Hepatocyte (in vitro differentiated cells): ENCODE measurements around the gene CFD. TPM values are rescaled to one million over a fixed set of nuclear protein-coding genes. Genes with fewer than 3 reads are reported as not detected.

Source experiments
- DNase-seq: peaks from one replicate; pipeline ENCODE4 v3.0.0-alpha.2; 2016; ENCODE audit warnings: low spot score
- H2AFZ ChIP-seq: fragments of 200-600 bp; sonication (generic); 2 replicates; pipeline ENCODE4 v1.6.0; 2016; ENCODE audit warnings: antibody characterized with exemption, mild to moderate bottlenecking
- H3K27ac ChIP-seq: fragments of 200-600 bp; sonication (generic); 2 replicates; pipeline ENCODE4 v1.5.1; 2016; ENCODE audit warnings: mild to moderate bottlenecking
- H3K27me3 ChIP-seq: fragments of 200-600 bp; sonication (generic); 2 replicates; pipeline ENCODE4 v1.6.1; 2016
- H3K36me3 ChIP-seq: fragments of 200-600 bp; sonication (generic); replicated peaks from 2 replicates; pipeline ENCODE4 v1.5.1; 2016; ENCODE audit warnings: low read depth; ENCODE audit not compliant: insufficient read depth
- H3K4me1 ChIP-seq: fragments of 200-600 bp; sonication (generic); 2 replicates; pipeline ENCODE4 v1.5.1; 2016; ENCODE audit warnings: mild to moderate bottlenecking, moderate library complexity; ENCODE audit not compliant: insufficient read depth
- H3K4me2 ChIP-seq: fragments of 200-600 bp; sonication (generic); 2 replicates; pipeline ENCODE4 v1.6.0; 2016
- H3K4me3 ChIP-seq: fragments of 200-600 bp; sonication (generic); 2 replicates; pipeline ENCODE4 v1.5.1; 2016; ENCODE audit warnings: mild to moderate bottlenecking
- H3K79me2 ChIP-seq: fragments of 200-600 bp; sonication (generic); 2 replicates; pipeline ENCODE4 v1.6.0; 2017; ENCODE audit warnings: mild to moderate bottlenecking
- H3K9me2 ChIP-seq: fragments of 200-600 bp; sonication (generic); replicated peaks from 2 replicates; pipeline ENCODE4 v1.6.0; 2017; ENCODE audit warnings: mild to moderate bottlenecking; ENCODE audit not compliant: insufficient read depth
- H3K9me3 ChIP-seq: fragments of 200-600 bp; sonication (generic); 2 replicates; pipeline ENCODE4 v1.5.1; 2016; ENCODE audit warnings: low read depth, mild to moderate bottlenecking
- H4K20me1 ChIP-seq: fragments of 200-600 bp; sonication (generic); 2 replicates; pipeline ENCODE4 v1.6.0; 2016; ENCODE audit warnings: mild to moderate bottlenecking; ENCODE audit not compliant: insufficient read depth, poor library complexity, severe bottlenecking
- CTCF ChIP-seq: fragments of 200-600 bp; sonication (generic); IDR thresholded peaks from 2 replicates; pipeline ENCODE4 v1.5.1; 2016; ENCODE audit warnings: antibody characterized with exemption, mild to moderate bottlenecking; ENCODE audit not compliant: poor library complexity
- EZH2 ChIP-seq: fragments of 200-600 bp; sonication (generic); IDR thresholded peaks from 2 replicates; pipeline ENCODE4 v1.6.1; 2016; ENCODE audit warnings: antibody characterized with exemption, mild to moderate bottlenecking, borderline replicate concordance
- EZH2phosphoT487 ChIP-seq: fragments of 200-600 bp; sonication (generic); IDR thresholded peaks from one replicate; pipeline ENCODE4 v1.6.1; 2018; ENCODE audit warnings: antibody characterized with exemption, mild to moderate bottlenecking, low read depth, moderate library complexity; ENCODE audit not compliant: unreplicated experiment, severe bottlenecking
- WGBS: methylation state at CpG from one replicate; pipeline ENCODE4 v1.1.6; 2016; ENCODE audit warnings: low lambda C conversion rate; ENCODE audit errors: missing lambda C conversion rate; 5-methylcytosine and 5-hydroxymethylcytosine counted together
- polyA plus RNA-seq: library from polyadenylated mRNA; unstranded; fragments of >200 nt; fragmentation: Nextera tagmentation; extraction: Ambion mirVana; gene quantifications from 2 replicates; pipeline ENCODE4 v1.2.1, GENCODE V29; 2016
- total RNA-seq: library from RNA; depleted of rRNA; stranded (reverse); fragments of >200 nt; gene quantifications from 2 replicates; pipeline ENCODE4 v1.2.3, GENCODE V29; 2014

The CFD gene
- total and polyA plus RNA-seq, 2 experiments from 2014 or later = 3.3 to 8.2 TPM

DNA sequence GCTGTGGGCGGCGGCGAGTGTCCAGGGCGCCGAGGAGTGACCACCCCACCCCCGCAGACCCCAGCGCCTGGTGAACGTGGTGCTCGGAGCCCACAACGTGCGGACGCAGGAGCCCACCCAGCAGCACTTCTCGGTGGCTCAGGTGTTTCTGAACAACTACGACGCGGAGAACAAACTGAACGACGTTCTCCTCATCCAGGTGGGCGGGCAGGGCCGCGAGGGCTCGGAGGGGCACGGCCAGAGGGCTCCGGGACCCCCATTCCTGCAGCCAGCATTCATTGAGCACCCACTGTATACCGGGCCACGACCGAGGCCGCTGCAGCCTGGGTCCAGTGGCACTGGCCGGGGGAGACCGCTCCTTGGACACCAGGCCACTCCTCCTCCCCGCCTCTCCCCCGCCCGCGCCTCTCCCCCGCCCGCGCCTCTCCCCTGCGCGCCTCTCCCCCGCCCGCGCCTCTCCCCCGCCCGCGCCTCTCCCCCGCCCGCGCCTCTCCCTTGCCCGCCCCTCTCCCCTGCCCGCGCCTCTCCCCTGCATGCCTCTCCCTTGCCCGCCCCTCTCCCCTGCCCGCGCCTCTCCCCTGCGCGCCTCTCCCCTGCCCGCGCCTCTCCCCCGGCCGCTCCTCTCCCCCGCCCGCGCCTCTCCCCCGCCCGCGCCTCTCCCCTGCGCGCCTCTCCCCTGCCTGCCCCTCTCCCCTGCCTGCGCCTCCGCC, 15.5 kb upstream of the CFD start:
- H3K4me2 ChIP-seq = peak overlapping the region; percentile 82
- no peak for DNase-seq
- H3K36me3 ChIP-seq = no peaks in the 10 kb centered on the region
- H3K9me2 ChIP-seq = no peaks in the 10 kb centered on the region
- no peak overlapping the region for H3K4me3 ChIP-seq
- no peak for TF ChIP-seq CTCF
- TF ChIP-seq EZH2 = peak; percentile 7
- H3K4me1 ChIP-seq = peaks cover 10% of the 10 kb centered on the region
- WGBS = 44% methylated on average over 18 of the region's 70 CpGs
- H3K79me2 ChIP-seq = no peaks in the 10 kb centered on the region
- no peaks in the 10 kb centered on the region for H4K20me1 ChIP-seq
- no peaks in the 10 kb centered on the region for H3K9me3 ChIP-seq
- no peak overlapping the region for H2AFZ ChIP-seq
- H3K27me3 ChIP-seq = peaks cover 27% of the 10 kb centered on the region
- no peak overlapping the region for H3K27ac ChIP-seq

DNA sequence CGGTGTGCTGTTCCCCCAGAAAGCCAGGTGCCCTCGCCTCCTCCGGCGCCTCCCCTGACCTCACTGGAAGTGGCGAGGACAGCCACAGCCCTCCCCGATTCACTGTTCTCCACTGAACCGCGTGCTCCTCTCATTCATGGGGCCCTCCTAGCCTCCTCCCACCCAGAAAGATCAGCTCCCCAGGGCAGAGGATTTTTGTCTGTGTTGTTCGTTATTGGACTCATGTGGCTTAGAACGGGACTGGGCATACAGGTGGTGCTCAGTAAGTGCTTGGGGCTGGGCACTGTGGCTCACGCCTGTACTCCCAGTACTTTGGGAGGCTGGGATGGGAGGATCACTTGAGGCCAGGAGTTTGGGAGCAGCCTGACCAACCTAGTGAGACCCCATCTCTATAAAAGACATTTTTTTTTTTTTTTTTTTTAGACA, 14.9 kb upstream of the CFD start:
- no peaks in the 10 kb centered on the region for H3K36me3 ChIP-seq
- H3K9me3 ChIP-seq = no peaks in the 10 kb centered on the region
- H3K4me1 ChIP-seq = peaks cover 10% of the 10 kb centered on the region
- H3K27me3 ChIP-seq = peaks cover 27% of the 10 kb centered on the region
- H2AFZ ChIP-seq = no peak overlapping the region
- H3K4me3 ChIP-seq = no peak overlapping the region
- no peak overlapping the region for H3K27ac ChIP-seq
- no peak overlapping the region for H3K4me2 ChIP-seq
- no peaks in the 10 kb centered on the region for H3K9me2 ChIP-seq
- no peaks in the 10 kb centered on the region for H3K79me2 ChIP-seq
- TF ChIP-seq CTCF = no peak
- no peak for TF ChIP-seq EZH2
- TF ChIP-seq EZH2phosphoT487 = no peak
- no peak for DNase-seq
- 71% methylated on average over 11 of the region's 11 CpGs for WGBS
- H4K20me1 ChIP-seq = no peaks in the 10 kb centered on the region

DNA sequence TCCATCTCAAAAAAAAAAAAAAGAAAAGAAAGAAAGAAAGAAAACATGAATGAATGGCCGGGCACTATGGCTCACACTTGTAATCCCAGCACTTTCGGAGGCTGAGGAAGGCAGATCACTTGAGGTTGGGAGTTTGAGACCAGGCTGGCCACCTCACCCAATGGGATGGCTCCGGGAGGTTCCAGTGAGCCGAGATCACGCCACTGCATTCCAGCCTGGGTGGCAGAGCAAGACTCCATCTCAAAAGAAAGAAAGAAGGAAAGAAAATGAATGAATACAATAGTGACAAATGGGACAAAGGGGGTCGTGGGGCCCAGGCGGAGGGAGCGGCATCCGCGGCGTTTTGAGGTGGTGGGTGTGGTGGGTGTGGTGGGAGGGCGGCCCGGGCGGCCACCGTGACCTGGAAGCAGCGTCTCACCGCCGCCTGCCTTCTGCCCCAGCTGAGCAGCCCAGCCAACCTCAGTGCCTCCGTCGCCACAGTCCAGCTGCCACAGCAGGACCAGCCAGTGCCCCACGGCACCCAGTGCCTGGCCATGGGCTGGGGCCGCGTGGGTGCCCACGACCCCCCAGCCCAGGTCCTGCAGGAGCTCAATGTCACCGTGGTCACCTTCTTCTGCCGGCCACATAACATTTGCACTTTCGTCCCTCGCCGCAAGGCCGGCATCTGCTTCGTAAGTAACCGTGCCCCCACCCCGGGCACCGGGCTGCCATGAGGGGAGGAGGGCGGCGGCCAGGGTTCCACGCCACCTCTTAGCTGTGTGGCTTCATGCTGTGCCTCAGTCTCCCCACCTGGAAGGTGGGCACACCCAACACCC, 13.6 kb upstream of the CFD start:
- no peak overlapping the region for H3K4me2 ChIP-seq
- H3K9me3 ChIP-seq = no peaks in the 10 kb centered on the region
- TF ChIP-seq CTCF = no peak
- no peak for TF ChIP-seq EZH2phosphoT487
- TF ChIP-seq EZH2 = no peak
- DNase-seq = no peak
- 90% methylated on average over 18 of the region's 37 CpGs for WGBS
- H3K27me3 ChIP-seq = peaks cover 27% of the 10 kb centered on the region
- no peaks in the 10 kb centered on the region for H3K36me3 ChIP-seq
- no peak overlapping the region for H3K27ac ChIP-seq
- no peak overlapping the region for H2AFZ ChIP-seq
- peaks cover 10% of the 10 kb centered on the region for H3K4me1 ChIP-seq
- no peak overlapping the region for H3K4me3 ChIP-seq
- H4K20me1 ChIP-seq = no peaks in the 10 kb centered on the region
- H3K79me2 ChIP-seq = no peaks in the 10 kb centered on the region
- no peaks in the 10 kb centered on the region for H3K9me2 ChIP-seq
